Measurements from ENCODE around the gene SOX8.

Gene SOX8

GRCh38 chr16:981695-982144, at the start of gene SOX8:
TSS of gene SOX8 (plus strand) at chr16:981770. CDS start at chr16:981923, 153 bp downstream.
- H3K9me3 ChIP-seq (ENCODE audit: control insufficient read depth, insufficient read depth, low read depth, low read length) = no peaks in the 10 kb centered on the region
- CTCF ChIA-PET = no interaction called here
- no peak within 1 kb of the TSS for H3K27ac ChIP-seq (ENCODE audit: extremely low read depth, low read depth, low read length)
- POLR2A ChIA-PET = interaction anchor here (0.6 to 1.8 kb wide), 3 partner anchors 12 to 16 kb away, joined by 4 to 6 read pairs (median 4); no protein-coding TSS in a partner anchor
- no peaks in the 10 kb centered on the region for H3K4me1 ChIP-seq (ENCODE audit: control insufficient read depth, insufficient read depth, low read length)
- H3K4me3 ChIP-seq (ENCODE audit: low read depth, low read length) = peak within 1 kb of the TSS; percentile 45
- H3K36me3 ChIP-seq (ENCODE audit: control insufficient read depth in 2 of 2, insufficient read depth in 1 of 2, low read length in 2 of 2) = no peaks in the 10 kb centered on the region
- no peak for TF ChIP-seq REPIN1 (tag by site-specific recombination; IDR thresholded peaks at IDR 0.05; ENCODE audit: low read depth)
- no peak for TF ChIP-seq YY2 (tag by site-specific recombination; IDR thresholded peaks at IDR 0.05)
- no peak for TF ChIP-seq PRDM2 (tag by site-specific recombination; IDR thresholded peaks at IDR 0.05; ENCODE audit: borderline replicate concordance)
- no peak for TF ChIP-seq ZNF548 (tag by site-specific recombination; IDR thresholded peaks at IDR 0.05)
- TF ChIP-seq GLI4 (tag by site-specific recombination; IDR thresholded peaks at IDR 0.05) = no peak
- no peak for TF ChIP-seq ZNF76 (tag by site-specific recombination; IDR thresholded peaks at IDR 0.05; ENCODE audit: borderline replicate concordance, low read depth)

GRCh38 chr16:932831-933330, 48.7 kb upstream of the SOX8 start:
- no peaks in the 10 kb centered on the region for H3K9me3 ChIP-seq (ENCODE audit: control insufficient read depth, insufficient read depth, low read depth, low read length)
- no peak overlapping the region for H3K4me3 ChIP-seq (ENCODE audit: low read depth, low read length)
- H3K36me3 ChIP-seq (ENCODE audit: control insufficient read depth in 2 of 2, insufficient read depth in 1 of 2, low read length in 2 of 2) = no peaks in the 10 kb centered on the region
- no peak overlapping the region for H3K27ac ChIP-seq (ENCODE audit: extremely low read depth, low read depth, low read length)
- ChIA-PET CTCF (no interaction called here), POLR2A (no interaction called here)
- no peaks in the 10 kb centered on the region for H3K4me1 ChIP-seq (ENCODE audit: control insufficient read depth, insufficient read depth, low read length)
- no peak for TF ChIP-seq ZNF354C (tag by site-specific recombination; IDR thresholded peaks at IDR 0.05; ENCODE audit: borderline replicate concordance, low read depth)
- no peak for TF ChIP-seq HIC1 (tag by site-specific recombination; IDR thresholded peaks at IDR 0.05)
- no peak for TF ChIP-seq BCL11A (tag by site-specific recombination; IDR thresholded peaks at IDR 0.05; ENCODE audit: low read depth)
- TF ChIP-seq SP3 (tag by site-specific recombination; IDR thresholded peaks at IDR 0.05) = no peak
- TF ChIP-seq ZSCAN23 (tag by site-specific recombination; IDR thresholded peaks at IDR 0.05) = no peak
- no peak for TF ChIP-seq ZNF426 (tag by site-specific recombination; IDR thresholded peaks at IDR 0.05)
- no peak for TF ChIP-seq ZNF521 (tag by site-specific recombination; IDR thresholded peaks at IDR 0.05)
- no peak for TF ChIP-seq ZNF335 (tag by site-specific recombination; conservative IDR thresholded peaks at IDR 0.05)
- no peak for TF ChIP-seq ZNF792 (tag by site-specific recombination; IDR thresholded peaks at IDR 0.05)
- TF ChIP-seq ZNF639 (tag by site-specific recombination; IDR thresholded peaks at IDR 0.05) = no peak
- TF ChIP-seq BCL6B (tag by site-specific recombination; IDR thresholded peaks at IDR 0.05) = no peak
- no peak for TF ChIP-seq ZNF658 (tag by site-specific recombination; IDR thresholded peaks at IDR 0.05)
- TF ChIP-seq ZFP69B (tag by site-specific recombination; IDR thresholded peaks at IDR 0.05) = no peak
- TF ChIP-seq ZNF785 (tag by site-specific recombination; IDR thresholded peaks at IDR 0.05) = no peak
- no peak for TF ChIP-seq YY1 (tag by site-specific recombination; IDR thresholded peaks at IDR 0.05)
- TF ChIP-seq MEIS1 (CRISPR knock-in tag; IDR thresholded peaks at IDR 0.05; ENCODE audit: borderline replicate concordance) = no peak

All from HEK293 (cell line).